Type B pancreatic cell (in vitro differentiated cells): ENCODE results near the gene PRIMA1. TPM values are rescaled to one million over a fixed set of nuclear protein-coding genes. Genes with fewer than 3 reads are reported as not detected.

Source experiments
- DNase-seq: peaks from one replicate; pipeline ENCODE4 v3.0.0; 2021; ENCODE audit warnings: mixed read lengths; ENCODE audit not compliant: unreplicated experiment; ENCODE audit errors: extremely low spot score
- H3K27ac Mint-ChIP-seq: 2 replicates; pipeline ENCODE4 v1.8.0; 2021; ENCODE audit warnings: mild to moderate bottlenecking, mixed read lengths
- H3K27me3 Mint-ChIP-seq: 2 replicates; pipeline ENCODE4 v1.8.0; 2021; ENCODE audit warnings: mixed read lengths
- H3K36me3 Mint-ChIP-seq: 2 replicates; pipeline ENCODE4 v1.8.0; 2021; ENCODE audit warnings: mixed read lengths
- H3K4me1 Mint-ChIP-seq: one replicate; pipeline ENCODE4 v1.8.0; 2021; ENCODE audit warnings: mixed read lengths; ENCODE audit not compliant: unreplicated experiment
- H3K4me3 Mint-ChIP-seq: 2 replicates; pipeline ENCODE4 v1.8.0; 2021; ENCODE audit warnings: mild to moderate bottlenecking, mixed read lengths
- H3K9me3 Mint-ChIP-seq: 2 replicates; pipeline ENCODE4 v1.8.0; 2021; ENCODE audit warnings: mixed read lengths
- total RNA-seq: library from RNA; stranded (reverse); gene quantifications from 2 replicates; pipeline ENCODE4 v1.2.1, GENCODE V29; 2021; ENCODE audit warnings: low replicate concordance
- TF ChIP-seq, protein P1 (sequence below): fragments of 200-600 bp; sonication (generic); conservative IDR thresholded peaks from 2 replicates; pipeline ENCODE4 v1.5.0; 2021; ENCODE audit warnings: antibody characterized with exemption, mild to moderate bottlenecking

PRIMA1 gene
- total RNA-seq, 1 donor from 2014 or later: 1.7 TPM

DNA sequence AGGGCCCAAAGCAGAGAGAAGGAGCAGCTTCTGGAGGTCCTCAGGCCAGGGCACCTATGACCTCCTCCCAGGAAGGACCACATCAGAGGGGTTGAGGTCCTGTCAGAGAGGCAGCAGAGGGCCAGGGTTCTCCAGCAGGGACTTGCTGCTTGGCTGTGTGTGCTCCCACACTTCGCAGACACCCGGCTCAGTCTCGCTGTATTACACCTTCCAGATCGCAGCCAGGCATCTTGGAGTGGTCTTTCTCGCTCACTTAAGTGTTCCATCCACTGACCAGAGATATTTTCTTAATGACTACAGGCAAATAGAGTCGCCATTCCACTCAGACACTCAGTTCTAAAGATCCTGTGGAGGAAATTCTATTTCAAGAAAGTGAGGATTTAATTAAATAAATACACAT is 84.3 kb downstream of the PRIMA1 start:
- no peaks in the 10 kb centered on the region for H3K4me1 Mint-ChIP-seq
- no peaks in the 10 kb centered on the region for H3K9me3 Mint-ChIP-seq
- no peak for DNase-seq
- peaks cover 6% of the 10 kb centered on the region for H3K27me3 Mint-ChIP-seq
- TF ChIP-seq, protein P1, sequence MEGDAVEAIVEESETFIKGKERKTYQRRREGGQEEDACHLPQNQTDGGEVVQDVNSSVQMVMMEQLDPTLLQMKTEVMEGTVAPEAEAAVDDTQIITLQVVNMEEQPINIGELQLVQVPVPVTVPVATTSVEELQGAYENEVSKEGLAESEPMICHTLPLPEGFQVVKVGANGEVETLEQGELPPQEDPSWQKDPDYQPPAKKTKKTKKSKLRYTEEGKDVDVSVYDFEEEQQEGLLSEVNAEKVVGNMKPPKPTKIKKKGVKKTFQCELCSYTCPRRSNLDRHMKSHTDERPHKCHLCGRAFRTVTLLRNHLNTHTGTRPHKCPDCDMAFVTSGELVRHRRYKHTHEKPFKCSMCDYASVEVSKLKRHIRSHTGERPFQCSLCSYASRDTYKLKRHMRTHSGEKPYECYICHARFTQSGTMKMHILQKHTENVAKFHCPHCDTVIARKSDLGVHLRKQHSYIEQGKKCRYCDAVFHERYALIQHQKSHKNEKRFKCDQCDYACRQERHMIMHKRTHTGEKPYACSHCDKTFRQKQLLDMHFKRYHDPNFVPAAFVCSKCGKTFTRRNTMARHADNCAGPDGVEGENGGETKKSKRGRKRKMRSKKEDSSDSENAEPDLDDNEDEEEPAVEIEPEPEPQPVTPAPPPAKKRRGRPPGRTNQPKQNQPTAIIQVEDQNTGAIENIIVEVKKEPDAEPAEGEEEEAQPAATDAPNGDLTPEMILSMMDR: no peak
- H3K4me3 Mint-ChIP-seq: no peak overlapping the region
- H3K36me3 Mint-ChIP-seq: no peaks in the 10 kb centered on the region
- H3K27ac Mint-ChIP-seq: no peak overlapping the region

DNA sequence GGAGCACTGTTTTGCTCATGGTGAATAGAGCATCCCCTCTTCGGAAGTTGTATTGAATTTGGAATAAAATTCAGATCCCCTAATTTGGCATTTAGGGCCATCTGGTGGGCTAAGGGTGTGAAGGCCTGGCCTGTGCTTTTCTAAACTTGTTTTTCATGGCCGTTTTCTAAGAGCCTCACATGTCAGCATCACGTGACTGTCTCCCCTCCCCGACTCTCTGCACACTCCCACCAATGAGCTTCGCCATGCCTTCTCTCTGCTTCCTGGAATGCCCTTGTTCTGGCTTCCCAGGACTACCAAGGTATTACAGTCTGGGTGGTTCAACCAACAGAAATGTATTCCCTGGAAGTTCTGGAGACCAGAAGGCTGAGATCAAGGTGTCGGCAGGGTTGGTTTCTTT is 85.3 kb downstream of the PRIMA1 start:
- peaks cover 3% of the 10 kb centered on the region for H3K27me3 Mint-ChIP-seq
- no peak overlapping the region for H3K27ac Mint-ChIP-seq
- H3K36me3 Mint-ChIP-seq: no peaks in the 10 kb centered on the region
- no peak for DNase-seq
- H3K4me3 Mint-ChIP-seq: no peak overlapping the region
- H3K9me3 Mint-ChIP-seq: no peaks in the 10 kb centered on the region
- TF ChIP-seq, protein P1: no peak
- H3K4me1 Mint-ChIP-seq: no peaks in the 10 kb centered on the region

DNA sequence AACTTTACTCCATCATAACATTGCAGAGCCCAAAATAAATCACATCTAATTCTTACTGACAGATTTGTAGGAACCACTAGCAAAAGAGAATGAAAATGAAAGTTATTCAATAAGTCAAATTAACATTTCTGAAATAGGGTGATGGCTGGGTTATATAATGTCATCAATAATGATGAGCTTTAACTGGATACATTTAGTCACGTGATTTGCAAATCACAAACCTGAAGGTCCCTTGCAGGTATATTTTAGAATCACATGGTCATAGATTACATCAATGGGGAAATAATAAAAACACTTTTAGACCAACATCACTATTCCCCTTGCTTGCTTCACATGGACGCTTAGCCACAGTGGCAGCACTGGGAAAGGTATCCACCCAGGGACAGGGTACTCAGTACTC is 86.7 kb downstream of the PRIMA1 start:
- TF ChIP-seq, protein P1: no peak
- Mint-ChIP-seq H3K36me3 (no peaks in the 10 kb centered on the region), H3K4me3 (no peak overlapping the region), H3K4me1 (no peaks in the 10 kb centered on the region), H3K9me3 (no peaks in the 10 kb centered on the region), H3K27ac (no peak overlapping the region), H3K27me3 (peaks cover 3% of the 10 kb centered on the region)
- no peak for DNase-seq

DNA sequence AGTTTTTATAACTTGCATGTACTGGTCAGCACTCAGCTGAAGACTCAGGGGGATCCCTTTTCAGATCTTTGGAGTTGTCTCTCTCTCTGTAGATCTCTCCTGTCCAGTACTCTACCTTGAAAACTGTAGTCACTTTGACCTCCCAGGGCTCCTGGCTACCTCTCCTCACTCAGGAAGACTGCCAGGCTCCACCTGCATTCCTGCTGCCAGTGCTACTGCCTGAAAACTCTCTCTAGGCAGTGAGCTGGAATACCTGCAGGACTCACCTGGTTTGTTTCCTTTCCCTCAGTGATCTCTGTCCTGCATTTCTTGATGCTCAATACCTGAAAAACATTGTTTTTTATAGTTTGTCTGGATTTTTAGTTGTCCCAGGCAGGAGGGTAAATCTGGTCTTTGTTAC is 87.4 kb downstream of the PRIMA1 start:
- no peak for DNase-seq
- TF ChIP-seq, protein P1: no peak
- Mint-ChIP-seq H3K36me3 (no peaks in the 10 kb centered on the region), H3K4me3 (no peak overlapping the region), H3K4me1 (no peaks in the 10 kb centered on the region), H3K9me3 (peaks cover 2% of the 10 kb centered on the region), H3K27ac (no peak overlapping the region), H3K27me3 (no peaks in the 10 kb centered on the region)

DNA sequence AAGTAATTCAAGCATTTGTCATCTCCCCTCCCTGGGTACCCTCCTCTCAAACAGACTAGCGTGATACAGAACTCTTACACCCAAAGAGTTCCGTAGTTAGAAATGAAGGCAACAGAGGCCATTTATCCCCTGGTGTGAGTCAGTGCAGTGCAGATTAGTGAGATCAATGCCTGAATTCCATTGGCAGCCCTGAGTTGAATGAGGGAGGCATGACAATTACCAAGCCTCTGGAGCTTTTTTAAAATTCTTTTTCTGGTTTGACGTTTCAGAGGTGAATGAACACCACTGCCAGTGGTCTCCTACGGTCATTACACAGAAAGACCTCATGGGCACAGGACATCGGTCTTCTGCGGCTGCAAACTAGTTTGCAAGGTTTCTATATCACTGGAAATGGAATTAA is 94.4 kb downstream of the PRIMA1 start:
- TF ChIP-seq, protein P1: no peak
- DNase-seq: no peak
- Mint-ChIP-seq H3K36me3 (no peaks in the 10 kb centered on the region), H3K27me3 (peaks cover 19% of the 10 kb centered on the region), H3K27ac (no peak overlapping the region), H3K4me3 (no peak overlapping the region), H3K4me1 (peaks cover 4% of the 10 kb centered on the region), H3K9me3 (peaks cover 3% of the 10 kb centered on the region)
